CD4-positive, alpha-beta T cell treated with Interleukin-15 for 4 hours (primary cell): ENCODE measurements around the gene SULT1C2.
"Not testable (repeated sequence)": the region's sequence is repeated elsewhere in the genome, so short reads cannot be mapped to it uniquely, and the experiment has no call there.

ENCODE experiments used
- DNase-seq: peaks from one replicate; pipeline ENCODE4 v3.0.0-alpha.2; 2020; ENCODE audit warnings: low spot score

SULT1C2 gene

GRCh38 chr2:108351889-108352288, 63.2 kb downstream of the SULT1C2 start:
- no peak for DNase-seq

GRCh38 chr2:108354136-108354535, 65.4 kb downstream of the SULT1C2 start:
- DNase-seq: no peak

GRCh38 chr2:108355906-108356734, 67.4 kb downstream of the SULT1C2 start:
- no peak for DNase-seq

GRCh38 chr2:108359336-108359735, 70.6 kb downstream of the SULT1C2 start:
- DNase-seq: not testable (repeated sequence)
